Brain microvascular endothelial cell (primary cell): ENCODE data around the gene NR2F2.

Experiments used
- DNase-seq: peaks from one replicate; pipeline ENCODE4 v3.0.0-alpha.2; 2020
- H3K27ac ChIP-seq: fragments of 250-450 bp; sonication (Bioruptor Pico); 2 replicates; pipeline ENCODE4 v1.5.1; 2020; ENCODE audit warnings: mild to moderate bottlenecking, moderate library complexity
- H3K27me3 ChIP-seq: fragments of 250-450 bp; sonication (Bioruptor Pico); replicated peaks from 2 replicates; pipeline ENCODE4 v1.5.1; 2020; ENCODE audit warnings: mild to moderate bottlenecking
- H3K36me3 ChIP-seq: fragments of 250-450 bp; sonication (Bioruptor Pico); replicated peaks from 2 replicates; pipeline ENCODE4 v1.5.1; 2020; ENCODE audit warnings: mild to moderate bottlenecking
- H3K4me3 ChIP-seq: 2 replicates; pipeline ENCODE4 v1.5.1; 2011; ENCODE audit warnings: low read depth, mild to moderate bottlenecking, control low read depth, low read length, moderate library complexity
- in situ Hi-C: cut with HindIII; loops from 2 replicates; pipeline ENCODE4 v1.10.0; 2017; ENCODE audit warnings: low sequenced_read_pairs, low pct_ligation_motif_present
- TF ChIP-seq, protein P1 (sequence below): IDR thresholded peaks from 2 replicates; pipeline ENCODE4 v1.5.1; 2011; ENCODE audit warnings: low read depth, mild to moderate bottlenecking, moderate library complexity, low read length, control low read depth, inconsistent platforms; ENCODE audit errors: missing control alignments

The NR2F2 gene

DNA sequence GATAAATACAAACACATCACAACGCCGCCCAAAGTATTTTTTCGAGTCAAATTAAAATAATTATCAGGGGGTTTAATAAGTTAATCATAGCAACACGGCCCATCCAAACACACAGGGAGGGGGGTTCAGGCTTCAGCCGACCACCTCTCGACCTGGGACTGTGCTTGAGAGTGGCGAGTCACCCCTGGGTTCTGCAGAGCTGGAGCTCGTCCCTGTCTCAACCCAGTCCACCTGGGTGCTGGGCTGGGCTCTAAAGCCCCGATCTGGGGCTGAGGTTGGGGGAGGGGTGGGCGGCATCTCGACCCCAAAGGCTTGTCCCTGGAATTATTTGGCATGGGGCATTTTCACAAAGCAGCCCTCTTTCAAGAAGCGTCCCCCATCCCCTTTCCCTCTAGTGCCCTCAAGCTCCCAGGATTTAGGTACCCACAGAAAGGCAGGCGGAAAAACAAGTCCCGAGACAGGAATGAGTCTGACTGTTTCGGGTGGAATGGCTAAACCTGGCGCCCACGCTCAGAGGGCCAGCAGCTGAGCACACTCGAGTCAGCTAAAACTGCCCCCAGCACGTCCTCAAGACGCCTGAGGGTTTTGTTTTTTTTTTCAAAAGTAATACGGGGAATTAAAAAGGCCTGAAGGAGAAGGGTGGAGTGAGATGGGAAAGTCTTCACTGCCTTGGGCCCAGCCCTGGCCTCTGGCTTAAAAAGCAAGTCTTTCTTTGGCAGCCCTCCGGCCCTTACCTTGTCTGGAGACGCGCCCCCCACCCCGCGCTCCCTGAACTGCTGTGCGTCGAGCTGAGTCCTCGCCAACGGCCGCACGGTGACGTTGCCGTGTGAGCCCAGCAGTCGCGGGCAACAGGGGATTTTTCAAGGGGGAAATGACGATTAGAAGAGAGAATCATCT, 32.5 kb downstream of the NR2F2 start:
- in situ Hi-C loops: no loop called here
- Histone ChIP-seq H3K36me3 (no peaks in the 10 kb centered on the region), H3K27me3 (no peaks in the 10 kb centered on the region), H3K4me3 (no peak overlapping the region), H3K27ac (no peak overlapping the region)
- DNase-seq: no peak
- TF ChIP-seq, protein P1, sequence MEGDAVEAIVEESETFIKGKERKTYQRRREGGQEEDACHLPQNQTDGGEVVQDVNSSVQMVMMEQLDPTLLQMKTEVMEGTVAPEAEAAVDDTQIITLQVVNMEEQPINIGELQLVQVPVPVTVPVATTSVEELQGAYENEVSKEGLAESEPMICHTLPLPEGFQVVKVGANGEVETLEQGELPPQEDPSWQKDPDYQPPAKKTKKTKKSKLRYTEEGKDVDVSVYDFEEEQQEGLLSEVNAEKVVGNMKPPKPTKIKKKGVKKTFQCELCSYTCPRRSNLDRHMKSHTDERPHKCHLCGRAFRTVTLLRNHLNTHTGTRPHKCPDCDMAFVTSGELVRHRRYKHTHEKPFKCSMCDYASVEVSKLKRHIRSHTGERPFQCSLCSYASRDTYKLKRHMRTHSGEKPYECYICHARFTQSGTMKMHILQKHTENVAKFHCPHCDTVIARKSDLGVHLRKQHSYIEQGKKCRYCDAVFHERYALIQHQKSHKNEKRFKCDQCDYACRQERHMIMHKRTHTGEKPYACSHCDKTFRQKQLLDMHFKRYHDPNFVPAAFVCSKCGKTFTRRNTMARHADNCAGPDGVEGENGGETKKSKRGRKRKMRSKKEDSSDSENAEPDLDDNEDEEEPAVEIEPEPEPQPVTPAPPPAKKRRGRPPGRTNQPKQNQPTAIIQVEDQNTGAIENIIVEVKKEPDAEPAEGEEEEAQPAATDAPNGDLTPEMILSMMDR: no peak

DNA sequence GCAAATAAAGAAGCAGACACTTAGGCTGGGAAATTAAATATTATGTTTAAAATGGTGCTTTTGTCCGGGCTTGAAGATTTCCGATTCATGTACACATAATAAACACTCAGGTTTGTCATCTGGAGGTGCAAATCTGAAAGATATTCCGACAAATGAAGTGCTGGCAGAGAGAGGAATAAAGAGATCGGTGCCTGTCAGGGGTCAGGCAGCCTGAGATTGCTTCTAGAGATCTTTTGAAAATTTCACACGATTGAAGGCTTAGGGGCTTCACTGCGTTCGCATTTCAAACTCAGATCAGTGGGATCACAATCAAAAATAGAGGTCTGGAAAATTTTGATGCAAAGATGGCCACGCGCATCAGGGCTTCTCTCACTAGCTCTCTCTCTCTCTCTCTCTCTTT, 33.2 kb downstream of the NR2F2 start:
- H3K27me3 ChIP-seq: no peaks in the 10 kb centered on the region
- H3K36me3 ChIP-seq: no peaks in the 10 kb centered on the region
- no peak for DNase-seq
- no peak overlapping the region for H3K4me3 ChIP-seq
- TF ChIP-seq, protein P1: no peak
- in situ Hi-C loops: no loop called here
- H3K27ac ChIP-seq: no peak overlapping the region

DNA sequence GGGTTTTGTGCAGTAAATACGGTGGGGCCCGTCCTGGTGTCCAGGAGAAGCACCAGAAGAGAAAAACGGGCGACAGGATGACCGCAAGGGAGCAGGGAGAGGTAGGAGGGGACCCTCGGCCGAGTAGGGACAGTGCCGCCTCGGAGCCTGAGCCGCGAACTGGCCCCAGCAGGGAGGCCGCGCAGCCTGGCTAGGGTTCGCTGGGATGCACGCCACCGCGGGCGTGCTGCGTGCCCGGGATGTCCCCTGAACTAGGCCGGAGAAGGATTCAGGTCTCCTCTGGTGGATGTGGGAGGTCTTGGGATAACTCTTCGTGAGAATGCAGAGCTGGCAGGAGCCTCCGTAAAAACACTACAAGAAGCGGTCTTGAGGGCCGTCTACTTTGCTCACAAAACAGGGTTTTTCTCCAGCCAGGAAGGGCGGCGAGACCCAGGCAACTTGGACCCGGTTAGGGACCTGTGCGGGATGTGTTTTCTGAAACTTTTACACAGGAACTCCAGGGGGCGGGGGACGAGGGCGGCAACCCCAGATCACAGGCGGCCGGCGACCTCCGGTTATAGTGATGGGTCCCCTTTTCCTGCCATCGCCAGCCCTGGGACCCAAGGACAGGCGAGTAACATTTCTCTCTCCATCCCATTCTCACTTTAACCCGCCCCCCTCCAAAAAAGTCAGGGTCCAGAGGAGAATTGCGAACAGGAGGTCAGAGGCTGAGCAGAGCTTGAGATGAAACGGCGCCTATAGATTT, 35.5 kb downstream of the NR2F2 start:
- H3K36me3 ChIP-seq: no peaks in the 10 kb centered on the region
- TF ChIP-seq, protein P1: no peak
- DNase-seq: no peak
- H3K27ac ChIP-seq: no peak overlapping the region
- in situ Hi-C loops: no loop called here
- H3K4me3 ChIP-seq: no peak overlapping the region
- no peaks in the 10 kb centered on the region for H3K27me3 ChIP-seq

DNA sequence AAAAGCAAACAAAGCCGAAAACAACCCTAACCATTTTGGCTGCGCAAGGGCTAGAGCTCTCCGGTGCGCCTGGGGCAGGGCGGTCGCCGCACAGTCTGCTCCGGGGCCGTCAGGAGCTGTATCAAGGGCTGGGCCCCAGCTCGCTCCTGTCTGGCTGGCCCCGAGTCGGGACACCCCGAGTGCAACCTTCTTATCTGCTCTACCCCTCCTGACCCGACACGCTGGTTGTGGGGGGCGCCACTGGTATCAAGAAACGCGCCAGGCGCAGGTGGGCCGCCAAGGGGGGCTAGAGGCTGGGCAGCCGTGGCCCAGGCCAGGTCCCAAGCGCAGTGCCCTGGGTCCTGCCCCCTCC, 36.0 kb downstream of the NR2F2 start:
- TF ChIP-seq, protein P1: no peak
- H3K27me3 ChIP-seq: no peaks in the 10 kb centered on the region
- H3K27ac ChIP-seq: no peak overlapping the region
- no peaks in the 10 kb centered on the region for H3K36me3 ChIP-seq
- DNase-seq: no peak
- in situ Hi-C loops: no loop called here
- H3K4me3 ChIP-seq: no peak overlapping the region

DNA sequence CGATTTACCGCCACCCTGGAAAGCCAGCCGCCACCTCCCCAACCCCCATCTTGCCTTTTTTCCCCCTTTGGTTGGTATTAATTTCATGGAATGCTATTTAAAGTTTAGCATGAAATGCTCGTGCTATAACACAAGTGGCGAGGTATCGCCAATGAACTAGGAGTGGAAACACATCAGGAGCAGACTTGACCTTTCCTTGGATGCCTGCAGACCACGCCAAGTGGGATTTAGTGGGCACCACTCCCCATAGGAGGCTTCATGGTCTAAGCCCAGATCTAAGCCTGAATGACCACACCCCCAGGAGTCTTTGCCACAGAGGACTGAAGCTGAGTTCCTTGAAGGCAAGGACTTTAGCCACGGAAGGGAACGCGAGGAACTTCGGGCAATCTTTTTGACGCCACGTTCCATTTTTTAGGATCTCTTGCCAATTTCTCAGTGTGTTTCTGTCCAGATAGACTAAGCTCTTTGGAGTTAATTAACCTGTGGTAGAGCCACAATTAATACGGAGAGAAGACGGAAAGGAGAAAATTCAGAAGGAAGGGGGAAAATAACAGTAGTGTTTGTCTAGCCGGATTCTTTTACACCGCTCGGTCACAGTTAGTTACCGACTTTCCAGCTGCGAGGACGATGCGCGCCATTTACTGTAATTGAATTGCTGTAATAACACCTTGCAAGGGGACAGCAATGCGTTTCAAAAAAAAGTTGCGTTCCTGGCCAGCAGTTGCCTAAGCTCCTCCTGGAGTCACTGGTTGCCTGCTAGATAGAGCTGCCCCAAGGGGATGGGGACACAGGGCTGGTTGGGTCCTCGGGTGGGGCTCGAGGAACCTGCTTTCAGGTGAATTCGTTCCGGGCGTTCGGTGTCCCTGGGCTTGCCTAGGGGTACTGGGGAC, 37.1 kb downstream of the NR2F2 start:
- no peaks in the 10 kb centered on the region for H3K36me3 ChIP-seq
- in situ Hi-C loops: no loop called here
- H3K27ac ChIP-seq: no peak overlapping the region
- no peaks in the 10 kb centered on the region for H3K27me3 ChIP-seq
- DNase-seq: no peak
- no peak overlapping the region for H3K4me3 ChIP-seq
- TF ChIP-seq, protein P1: no peak
